ENCODE data around the gene MRPL54. TPM values are rescaled to one million over a fixed set of nuclear protein-coding genes. Genes with fewer than 3 reads are reported as not detected.

MRPL54 gene
- total and polyA plus RNA-seq, 11 donors, result 58.9 to 153 (median 69.2) TPM

DNA sequence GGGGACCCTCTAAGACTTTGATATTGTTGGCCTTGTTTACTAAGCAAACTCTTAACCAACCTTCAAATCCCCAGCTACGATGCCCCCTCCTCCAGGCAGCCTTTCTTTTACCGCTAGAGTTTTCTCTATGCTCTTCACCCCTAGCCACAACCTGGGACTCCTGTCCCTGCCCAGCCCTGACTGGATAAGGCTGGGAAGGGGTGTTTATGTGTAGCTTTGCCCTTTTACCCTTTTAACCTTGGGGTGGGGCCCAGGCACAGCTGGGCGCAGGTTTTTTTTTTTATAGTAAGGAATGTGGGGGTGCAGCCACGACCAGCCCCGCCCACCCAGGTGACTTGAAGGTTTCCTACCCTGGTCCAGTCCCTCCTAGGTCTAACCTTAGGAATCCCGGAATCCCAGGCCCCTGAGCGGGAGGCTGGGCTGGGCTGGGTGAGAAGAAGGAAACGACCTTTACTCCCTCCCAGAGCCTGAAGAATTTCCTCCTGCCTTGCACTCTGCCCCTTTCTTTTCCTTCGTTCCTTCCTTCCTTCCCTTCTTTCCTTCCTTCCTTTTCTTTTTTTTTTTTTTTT is 42.0 kb upstream of the MRPL54 start:
- ATAC-seq, result peak in 1 of 4 donors; percentile 21
- no peaks in the 10 kb centered on the region for H3K36me3 ChIP-seq
- peaks cover 0 to 22% (median 8%) of the 10 kb centered on the region in 12 donors for H3K4me1 ChIP-seq
- no peak overlapping the region for H3K27ac ChIP-seq
- no peak for TF ChIP-seq POLR2A (IDR thresholded peaks at IDR 0.05)
- TF ChIP-seq, protein P1, sequence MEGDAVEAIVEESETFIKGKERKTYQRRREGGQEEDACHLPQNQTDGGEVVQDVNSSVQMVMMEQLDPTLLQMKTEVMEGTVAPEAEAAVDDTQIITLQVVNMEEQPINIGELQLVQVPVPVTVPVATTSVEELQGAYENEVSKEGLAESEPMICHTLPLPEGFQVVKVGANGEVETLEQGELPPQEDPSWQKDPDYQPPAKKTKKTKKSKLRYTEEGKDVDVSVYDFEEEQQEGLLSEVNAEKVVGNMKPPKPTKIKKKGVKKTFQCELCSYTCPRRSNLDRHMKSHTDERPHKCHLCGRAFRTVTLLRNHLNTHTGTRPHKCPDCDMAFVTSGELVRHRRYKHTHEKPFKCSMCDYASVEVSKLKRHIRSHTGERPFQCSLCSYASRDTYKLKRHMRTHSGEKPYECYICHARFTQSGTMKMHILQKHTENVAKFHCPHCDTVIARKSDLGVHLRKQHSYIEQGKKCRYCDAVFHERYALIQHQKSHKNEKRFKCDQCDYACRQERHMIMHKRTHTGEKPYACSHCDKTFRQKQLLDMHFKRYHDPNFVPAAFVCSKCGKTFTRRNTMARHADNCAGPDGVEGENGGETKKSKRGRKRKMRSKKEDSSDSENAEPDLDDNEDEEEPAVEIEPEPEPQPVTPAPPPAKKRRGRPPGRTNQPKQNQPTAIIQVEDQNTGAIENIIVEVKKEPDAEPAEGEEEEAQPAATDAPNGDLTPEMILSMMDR (IDR thresholded peaks at IDR 0.05), result no peak
- no peak overlapping the region for H3K4me3 ChIP-seq
- intact Hi-C loops (cut with DNase I), result no loop called here
- no peaks in the 10 kb centered on the region for H3K9me3 ChIP-seq
- no peak for DNase-seq
- 31 to 36% (median 33%) methylated on average over 9 of the region's 9 CpGs for WGBS, 4 donors
- peaks cover 31 to 66% (median 44%) of the 10 kb centered on the region in 9 donors for H3K27me3 ChIP-seq

DNA sequence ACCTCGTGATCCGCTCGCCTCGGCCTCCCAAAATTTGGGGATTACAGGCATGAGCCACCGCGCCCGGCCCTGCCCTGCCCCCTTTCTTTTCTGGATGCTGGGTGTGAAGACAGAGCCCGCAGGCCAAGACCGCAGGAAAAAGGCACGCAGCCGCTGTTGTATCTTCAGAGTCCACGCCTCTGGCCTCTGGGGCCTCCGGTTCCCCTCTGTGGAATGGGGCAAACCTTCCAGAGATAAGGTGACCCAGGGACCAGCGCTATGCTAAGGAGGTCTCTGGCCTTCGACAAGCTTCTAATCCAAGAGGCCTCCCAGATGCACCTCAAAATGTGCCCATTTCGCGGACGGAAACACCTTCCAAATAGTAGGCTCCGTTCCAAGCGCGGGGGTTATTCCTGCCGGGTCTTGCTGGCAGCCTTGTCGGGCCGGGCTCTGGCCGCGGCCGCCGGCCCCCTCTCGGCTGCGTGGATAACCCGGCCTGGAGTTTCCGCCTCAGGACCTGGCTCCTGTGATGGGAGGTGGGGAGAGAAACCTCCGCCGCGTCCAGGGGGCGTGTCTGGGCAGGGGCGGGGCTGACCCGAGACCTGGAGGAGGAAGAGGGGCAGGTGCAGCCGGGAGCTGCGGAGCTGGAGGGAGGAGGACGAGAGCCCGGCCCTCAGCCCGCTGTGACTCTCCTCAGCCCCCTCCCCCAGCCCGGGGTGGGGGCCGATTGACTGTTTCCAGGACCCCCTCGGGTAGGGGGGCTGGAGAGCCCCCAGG is 41.2 kb upstream of the MRPL54 start:
- no peaks in the 10 kb centered on the region for H3K36me3 ChIP-seq
- 16 to 25% (median 22%) methylated on average over 34 to 46 of the region's 46 CpGs for WGBS, 4 donors
- no peaks in the 10 kb centered on the region for H3K9me3 ChIP-seq
- intact Hi-C loops (cut with DNase I), result no loop called here
- peak overlapping the region in 4 of 12 donors; percentile 0 to 31 (median 21) for H3K4me3 ChIP-seq
- ATAC-seq (peak; percentile 53 to 90 (median 88)), DNase-seq (peak; percentile 75 to 89 (median 79))
- H3K27me3 ChIP-seq, result peaks cover 31 to 67% (median 44%) of the 10 kb centered on the region in 9 donors
- H3K4me1 ChIP-seq, result peaks cover 0 to 22% (median 8%) of the 10 kb centered on the region in 12 donors
- H3K27ac ChIP-seq, result no peak overlapping the region
- TF ChIP-seq POLR2A (IDR thresholded peaks at IDR 0.05), result no peak

GRCh38 chr19:3721887-3722442 is 40.5 kb upstream of the MRPL54 start:
- H3K27me3 ChIP-seq, result peaks cover 31 to 67% (median 44%) of the 10 kb centered on the region in 9 donors

DNA sequence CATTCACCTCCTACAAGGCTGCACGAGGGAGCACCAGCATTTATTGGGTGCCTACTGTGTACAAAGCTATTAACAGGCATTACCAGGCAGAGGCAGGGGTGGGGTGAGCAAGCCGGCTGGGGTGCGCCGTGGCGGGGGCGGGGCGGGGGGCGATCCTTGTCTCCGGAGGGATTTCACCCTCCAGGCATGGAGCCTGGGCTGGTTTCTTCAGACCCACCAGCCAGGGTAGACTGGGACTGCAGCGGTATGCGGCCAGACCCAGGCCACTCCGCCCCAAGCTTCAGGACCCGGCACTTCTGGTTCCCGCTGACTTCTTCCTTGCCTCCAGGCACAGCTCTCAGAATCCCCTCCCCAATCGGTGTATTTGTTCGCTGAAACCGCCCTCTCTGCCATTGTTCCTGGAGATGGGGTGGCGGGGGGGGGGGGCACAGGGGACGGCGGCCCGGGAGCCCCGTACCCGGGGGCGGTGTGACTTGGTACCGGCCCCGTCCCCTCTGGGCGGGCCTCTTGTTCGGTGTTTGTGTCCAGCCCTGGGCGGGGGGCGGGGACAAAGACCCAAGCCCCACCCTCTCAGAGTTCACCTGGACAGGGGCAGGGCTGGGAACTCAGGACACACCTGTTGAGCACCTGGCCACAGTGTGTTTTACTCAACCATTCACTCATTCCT is 39.9 kb upstream of the MRPL54 start:
- WGBS, 4 donors, result 2 to 19% (median 4%) methylated on average over 6 to 30 of the region's 30 CpGs
- DNase-seq, result no peak

More at GRCh38 chr19:3721887-3722442, 40.5 kb upstream of the MRPL54 start:
- Histone ChIP-seq H3K9me3 (no peaks in the 10 kb centered on the region), H3K4me3 (peak overlapping the region in 4 of 12 donors; percentile 0 to 31 (median 21)), H3K27ac (no peak overlapping the region), H3K4me1 (peaks cover 0 to 22% (median 8%) of the 10 kb centered on the region in 12 donors), H3K36me3 (no peaks in the 10 kb centered on the region)
- WGBS, 4 donors, result 2 to 6% (median 3%) methylated on average over 21 to 26 of the region's 26 CpGs
- TF ChIP-seq POLR2A (IDR thresholded peaks at IDR 0.05), result no peak
- TF ChIP-seq, protein P1 (IDR thresholded peaks at IDR 0.05), result no peak
- DNase-seq, result no peak
- ATAC-seq, result no peak
- intact Hi-C loops (cut with DNase I), result no loop called here

More for the DNA sequence above, 39.9 kb upstream of the MRPL54 start:
- intact Hi-C loops (cut with DNase I), result no loop called here
- Histone ChIP-seq H3K4me1 (peaks cover 0 to 22% (median 8%) of the 10 kb centered on the region in 12 donors), H3K9me3 (no peaks in the 10 kb centered on the region), H3K27ac (no peak overlapping the region), H3K27me3 (peaks cover 31 to 67% (median 44%) of the 10 kb centered on the region in 9 donors), H3K4me3 (no peak overlapping the region), H3K36me3 (no peaks in the 10 kb centered on the region)
- no peak for ATAC-seq
- TF ChIP-seq, protein P1 (IDR thresholded peaks at IDR 0.05), result no peak

All from heart left ventricle (tissue), 16 donors.